Spinal cord (tissue), 10 donors: ENCODE data around the gene FLNC. TPM values are rescaled to one million over a fixed set of nuclear protein-coding genes. Genes with fewer than 3 reads are reported as not detected.

Experiments used
- DNase-seq, 6 donors: peaks; one replicate each; pipeline versions ENCODE4 v3.0.0 to v3.0.0-alpha.2; 2013 to 2015; ENCODE audit warnings: low spot score in 6 of 6, low read depth in 4 of 6
- H3K27ac ChIP-seq: one replicate; pipeline ENCODE4 v1.5.1; 2013; ENCODE audit warnings: low read depth, low read length, control low read depth
- H3K27me3 ChIP-seq: one replicate; pipeline ENCODE4 v1.6.1; 2013; ENCODE audit warnings: low read length; ENCODE audit not compliant: control insufficient read depth, insufficient read depth
- H3K36me3 ChIP-seq: one replicate; pipeline ENCODE4 v1.6.1; 2013; ENCODE audit warnings: low read length; ENCODE audit not compliant: control insufficient read depth, insufficient read depth
- H3K4me1 ChIP-seq: one replicate; pipeline ENCODE4 v1.6.1; 2013; ENCODE audit warnings: low read length; ENCODE audit not compliant: control insufficient read depth, insufficient read depth
- H3K4me3 ChIP-seq: one replicate; pipeline ENCODE4 v1.5.1; 2013; ENCODE audit warnings: low read depth, low read length, control low read depth
- H3K9me3 ChIP-seq: one replicate; pipeline ENCODE4 v1.6.1; 2013; ENCODE audit warnings: low read length; ENCODE audit not compliant: control insufficient read depth, insufficient read depth
- WGBS: methylation state at CpG from one replicate; pipeline ENCODE4 v1.1.5; 2013; ENCODE audit warnings: missing lambda C conversion rate; ENCODE audit not compliant: insufficient coverage; 5-methylcytosine and 5-hydroxymethylcytosine counted together
- polyA plus RNA-seq, 2 donors: library from polyadenylated mRNA; unstranded; fragments of 120-200 nt; gene quantifications; one replicate each; pipeline ENCODE4 v1.2.1, GENCODE V29; 2013; ENCODE audit not compliant: insufficient read length in 2 of 2
- total RNA-seq, 2 donors: library from RNA; depleted of rRNA in 1 of 2; stranded (reverse); fragments of 120-200 nt in 1 of 2; fragments of >200 nt in 1 of 2; gene quantifications; one replicate each; pipeline versions ENCODE4 v1.2.3 to v1.2.4, GENCODE V29; 2013 to 2014
- donor health status: healthy.

Gene FLNC
- total and polyA plus RNA-seq, 4 donors = 77.8 to 187 (median 139) TPM

DNA sequence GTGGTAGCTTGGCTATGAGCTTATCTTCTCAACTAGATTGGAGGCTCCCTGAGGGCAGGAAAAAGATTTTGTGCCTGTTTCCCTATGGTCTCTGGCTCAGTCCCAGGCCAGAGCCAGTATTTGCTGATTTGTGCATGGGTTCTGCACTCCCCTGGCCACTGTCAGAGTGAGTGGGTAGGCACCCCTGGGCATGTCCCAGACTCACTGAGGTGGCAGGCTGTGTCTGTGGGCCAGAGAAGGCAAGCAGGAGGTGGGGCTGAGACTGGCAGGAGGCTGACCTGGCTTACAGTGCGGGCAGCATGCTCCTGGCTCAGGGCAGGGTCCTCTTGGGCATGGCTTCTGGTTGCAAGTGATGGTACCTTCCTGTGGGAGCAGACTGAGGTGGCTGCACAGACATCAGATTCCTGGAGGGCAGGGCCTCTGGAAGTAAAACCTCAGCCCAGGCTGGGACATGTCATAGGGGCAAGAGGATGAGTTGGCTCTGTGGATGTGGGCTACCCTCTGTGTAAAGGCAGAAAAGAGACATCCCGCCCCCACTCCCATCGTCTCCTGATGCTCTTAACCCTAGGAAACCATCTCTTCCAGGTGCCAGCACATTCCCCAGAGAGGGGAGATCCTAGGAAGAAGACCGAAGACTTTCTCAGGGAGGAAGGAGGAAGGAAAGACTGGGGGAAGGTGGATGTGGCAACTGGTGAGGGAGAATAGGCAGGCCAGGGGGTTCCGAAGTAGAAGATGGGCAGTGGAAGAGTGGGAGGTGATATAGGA is 76.0 kb downstream of the FLNC start:
- WGBS = 89% methylated on average over 3 of the region's 5 CpGs
- Histone ChIP-seq H3K27ac (no peak overlapping the region), H3K4me3 (no peak overlapping the region), H3K9me3 (no peaks in the 10 kb centered on the region), H3K4me1 (peaks cover 22% of the 10 kb centered on the region), H3K36me3 (no peaks in the 10 kb centered on the region), H3K27me3 (peaks cover 28% of the 10 kb centered on the region)
- DNase-seq = no peak

DNA sequence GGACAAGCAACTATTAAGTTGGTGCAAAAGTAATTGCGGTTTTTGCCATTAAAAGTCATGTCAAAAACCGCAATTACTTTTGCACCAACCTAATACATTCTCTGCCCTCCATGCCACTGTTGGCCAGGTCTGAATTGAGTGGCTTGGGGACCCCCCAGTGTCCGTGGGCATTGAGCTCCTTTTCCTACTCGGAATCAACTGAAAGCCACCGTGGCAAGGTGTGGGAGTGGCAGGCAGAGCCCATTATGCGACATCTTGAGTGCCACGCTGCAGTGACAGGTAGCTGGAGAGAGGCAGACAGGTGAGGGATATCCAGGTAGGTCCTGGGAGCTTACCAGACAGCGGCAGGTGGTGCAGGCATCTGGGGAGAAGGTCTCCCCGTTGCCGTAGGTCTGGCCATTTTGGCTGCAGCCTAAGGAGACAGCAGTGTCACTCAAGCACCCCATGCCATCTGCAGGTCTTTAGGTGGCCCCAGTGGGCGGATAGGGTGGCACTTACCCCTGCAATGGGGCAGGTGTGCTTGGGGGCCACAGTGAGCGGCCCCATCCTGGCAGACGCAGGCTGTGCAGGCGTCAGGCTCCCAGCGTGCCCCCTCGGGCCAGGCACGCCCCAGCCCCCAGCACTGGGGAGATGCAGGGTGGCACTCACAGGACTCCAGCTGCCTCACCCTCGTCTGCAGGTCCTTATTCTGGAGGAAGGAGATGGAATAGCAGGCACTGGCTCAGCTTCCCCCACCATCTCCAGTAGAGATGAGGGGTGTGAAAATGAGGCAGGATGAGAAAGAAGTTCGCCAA is 76.8 kb downstream of the FLNC start:
- DNase-seq = no peak
- H3K36me3 ChIP-seq = no peaks in the 10 kb centered on the region
- 95% methylated on average over 15 of the region's 19 CpGs for WGBS
- H3K4me1 ChIP-seq = peaks cover 26% of the 10 kb centered on the region
- no peak overlapping the region for H3K4me3 ChIP-seq
- no peaks in the 10 kb centered on the region for H3K9me3 ChIP-seq
- H3K27me3 ChIP-seq = peaks cover 34% of the 10 kb centered on the region
- no peak overlapping the region for H3K27ac ChIP-seq

Other genes starting within 250 kb of the FLNC start
- 1 to 10 TPM in 1 of 2 donors, under 1 TPM in 1; 0.50 to 2.6 TPM for gene GARIN1A, start 158.1 kb upstream of the FLNC start, total RNA-seq
- gene GARIN1A, start 158.1 kb upstream of the FLNC start, polyA plus RNA-seq = 1 to 10 TPM; 3.1 to 5.4 TPM
- 100 to 1,000 TPM; 127 to 199 TPM for gene CALU, start 91.0 kb upstream of the FLNC start, total RNA-seq
- 10 to 100 TPM; 86.8 to 89.6 TPM for gene CALU, start 91.0 kb upstream of the FLNC start, polyA plus RNA-seq
- gene OPN1SW, start 54.6 kb upstream of the FLNC start, total RNA-seq = under 1 TPM in 1 of 2 donors, not detected in 1; 0.28 TPM
- gene OPN1SW, start 54.6 kb upstream of the FLNC start, polyA plus RNA-seq = 1 to 10 TPM; 2.0 to 2.3 TPM
- 10 to 100 TPM; 53.9 to 66.6 TPM for gene CCDC136, start 38.4 kb upstream of the FLNC start, total RNA-seq
- gene CCDC136, start 38.4 kb upstream of the FLNC start, polyA plus RNA-seq = 100 to 1,000 TPM; 193 to 220 TPM
- gene ATP6V1F, start 32.5 kb downstream of the FLNC start, total RNA-seq = 100 to 1,000 TPM in 1 of 2 donors, 10 to 100 TPM in 1; 82.8 to 147 TPM
- 100 to 1,000 TPM; 249 to 261 TPM for gene ATP6V1F, start 32.5 kb downstream of the FLNC start, polyA plus RNA-seq
- gene KCP, start 80.3 kb downstream of the FLNC start, total RNA-seq = 1 to 10 TPM in 1 of 2 donors, under 1 TPM in 1; 0.40 to 1.5 TPM
- 1 to 10 TPM; 1.7 to 2.3 TPM for gene KCP, start 80.3 kb downstream of the FLNC start, polyA plus RNA-seq
- gene IRF5, start 107.5 kb downstream of the FLNC start, total RNA-seq = 1 to 10 TPM; 5.0 to 6.1 TPM
- gene IRF5, start 107.5 kb downstream of the FLNC start, polyA plus RNA-seq = 1 to 10 TPM; 6.5 to 7.7 TPM
- 10 to 100 TPM; 42.4 to 56.8 TPM for gene TNPO3, start 224.7 kb downstream of the FLNC start, total RNA-seq
- gene TNPO3, start 224.7 kb downstream of the FLNC start, polyA plus RNA-seq = 10 to 100 TPM; 41.6 to 46.9 TPM